Activated CD4-positive, alpha-beta T cell treated with anti-CD3 and anti-CD28 coated beads, Interleukin-2, amount 50 U/mL, for 16 hours (primary cell): ENCODE measurements around the gene LINS1.
A peak's percentile ranks its signal among the peaks of the same experiment; 100 is the strongest.
"Not testable (repeated sequence)": the region's sequence is repeated elsewhere in the genome, so short reads cannot be mapped to it uniquely, and the experiment has no call there.

Source experiments
- DNase-seq: peaks from one replicate; pipeline ENCODE4 v3.0.0-alpha.2; 2020

Gene LINS1

GRCh38 chr15:100598655-100599054, 3.3 kb downstream of the LINS1 start:
- DNase-seq = no peak

- no peak for DNase-seq
Measured at GRCh38 chr15:100597862-100598261, 4.1 kb downstream of the LINS1 start.

- DNase-seq = peak; percentile 97
Measured at GRCh38 chr15:100596792-100597191, 5.2 kb downstream of the LINS1 start.

GRCh38 chr15:100595964-100596363, 6.0 kb downstream of the LINS1 start:
- DNase-seq = no peak

DNA sequence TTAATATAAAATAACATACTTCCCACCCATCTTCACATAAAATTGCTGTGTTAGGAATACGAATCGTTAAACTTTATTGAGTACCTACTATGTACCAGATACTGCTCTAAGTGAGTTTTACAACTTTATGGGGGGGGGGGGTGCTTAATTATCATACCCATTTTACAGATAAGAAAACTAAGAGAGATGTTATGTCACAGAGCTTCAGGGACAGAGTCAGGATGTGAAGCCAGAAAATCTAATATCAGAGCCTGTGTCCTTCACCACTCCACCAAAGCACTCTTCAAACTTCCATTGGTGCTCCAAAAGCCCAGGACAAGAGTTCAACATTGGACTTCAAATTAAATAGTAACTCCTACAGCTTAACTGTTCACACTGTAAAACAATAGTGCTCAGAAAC, 8.6 kb downstream of the LINS1 start:
- no peak for DNase-seq

- no peak for DNase-seq
Measured at GRCh38 chr15:100592898-100593297, 9.1 kb downstream of the LINS1 start.

DNA sequence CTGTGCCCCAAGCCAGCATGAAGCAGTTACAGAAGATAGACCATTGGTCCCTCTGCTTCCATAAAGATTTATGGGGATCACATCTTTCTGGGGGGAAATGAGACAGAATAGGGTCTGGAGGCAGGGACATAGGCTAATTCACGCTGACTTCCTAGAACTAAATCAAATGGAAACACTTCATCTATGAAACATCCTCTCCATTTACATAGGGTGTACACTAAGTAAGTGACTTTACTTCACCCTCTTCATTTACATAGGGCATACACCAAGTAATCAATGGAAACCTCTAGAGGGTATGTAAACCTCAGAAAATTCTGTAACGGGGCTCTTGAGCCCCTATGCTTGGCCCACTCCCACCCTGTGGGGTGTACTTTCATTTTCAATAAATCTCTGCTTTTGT, 10.1 kb downstream of the LINS1 start:
- no peak for DNase-seq

DNA sequence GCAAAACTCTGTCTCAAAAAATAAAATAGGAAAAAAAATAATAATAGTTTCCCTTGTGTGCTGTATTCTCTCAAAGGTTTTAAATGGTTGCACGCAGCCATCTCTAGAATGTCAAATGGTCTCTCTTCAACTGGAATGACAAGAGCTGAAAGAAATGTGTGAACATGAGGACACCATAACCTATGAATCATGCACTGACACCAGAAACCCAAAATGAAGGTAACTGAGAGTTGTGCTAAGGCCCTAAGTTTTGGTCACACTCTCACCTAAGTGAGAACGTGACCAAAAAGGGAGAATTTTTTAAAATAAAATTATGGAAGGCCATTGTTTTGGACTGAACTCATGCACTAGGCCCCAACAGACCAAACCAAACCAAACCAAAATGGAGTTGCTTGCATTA, 10.8 kb downstream of the LINS1 start:
- not testable (repeated sequence) for DNase-seq

DNA sequence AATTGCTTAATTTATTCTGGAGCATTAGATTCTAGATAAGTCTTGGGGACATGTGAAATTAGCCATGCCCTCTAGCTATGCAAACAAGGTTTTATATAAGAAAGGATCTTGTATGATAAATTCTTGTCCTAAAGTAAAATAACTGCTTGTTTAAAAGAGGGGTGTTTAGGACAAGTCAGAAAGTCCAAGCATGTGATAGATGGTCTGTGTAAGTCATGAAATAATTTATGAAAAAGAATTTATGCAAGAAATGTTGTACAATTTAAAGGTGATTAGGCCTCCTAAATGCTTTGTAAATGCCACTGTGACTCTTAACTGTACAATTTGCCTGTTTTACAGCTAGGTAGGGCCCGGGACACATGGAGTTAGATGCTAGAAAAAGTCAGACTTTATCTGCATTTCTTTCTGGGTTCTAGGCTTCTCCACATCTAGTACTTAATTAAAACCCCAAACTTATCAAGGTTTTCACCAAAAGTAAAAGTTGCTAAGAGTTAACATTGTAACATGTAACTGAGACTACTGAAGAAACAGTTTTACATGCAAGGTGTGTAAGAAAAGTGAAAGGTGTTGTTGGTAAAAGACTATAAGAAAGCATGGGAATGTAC, 13.2 kb downstream of the LINS1 start:
- no peak for DNase-seq

DNA sequence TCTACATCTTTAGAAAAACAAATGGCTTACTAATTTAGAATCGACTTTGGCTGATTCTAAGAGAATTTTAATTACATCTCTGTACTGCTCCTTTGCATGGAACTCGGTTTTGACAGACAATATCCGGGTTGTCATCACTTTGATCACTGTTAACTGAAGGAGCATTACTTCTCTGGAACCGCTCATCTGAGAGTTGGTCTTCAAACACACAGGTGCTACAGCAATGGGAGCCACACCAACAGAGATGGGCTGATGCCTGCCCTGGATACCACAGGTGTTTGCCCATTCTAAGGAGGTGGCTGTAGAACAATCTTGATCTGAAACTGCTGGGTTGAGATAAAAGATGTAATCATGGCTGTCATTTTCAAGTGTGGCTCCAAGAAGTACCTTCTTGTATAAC, 21.6 kb downstream of the LINS1 start:
- DNase-seq = no peak

- DNase-seq = no peak
Measured at GRCh38 chr15:100573526-100573925, 28.5 kb downstream of the LINS1 start.

GRCh38 chr15:100572362-100572983, 29.5 kb downstream of the LINS1 start:
- no peak for DNase-seq

- no peak for DNase-seq
Measured at GRCh38 chr15:100571592-100572167, 30.3 kb downstream of the LINS1 start.

GRCh38 chr15:100570735-100571313, 31.2 kb downstream of the LINS1 start:
- DNase-seq = no peak

- no peak for DNase-seq
Measured at GRCh38 chr15:100570275-100570674, 31.7 kb downstream of the LINS1 start.

GRCh38 chr15:100569391-100569790, 32.6 kb downstream of the LINS1 start:
- no peak for DNase-seq

DNA sequence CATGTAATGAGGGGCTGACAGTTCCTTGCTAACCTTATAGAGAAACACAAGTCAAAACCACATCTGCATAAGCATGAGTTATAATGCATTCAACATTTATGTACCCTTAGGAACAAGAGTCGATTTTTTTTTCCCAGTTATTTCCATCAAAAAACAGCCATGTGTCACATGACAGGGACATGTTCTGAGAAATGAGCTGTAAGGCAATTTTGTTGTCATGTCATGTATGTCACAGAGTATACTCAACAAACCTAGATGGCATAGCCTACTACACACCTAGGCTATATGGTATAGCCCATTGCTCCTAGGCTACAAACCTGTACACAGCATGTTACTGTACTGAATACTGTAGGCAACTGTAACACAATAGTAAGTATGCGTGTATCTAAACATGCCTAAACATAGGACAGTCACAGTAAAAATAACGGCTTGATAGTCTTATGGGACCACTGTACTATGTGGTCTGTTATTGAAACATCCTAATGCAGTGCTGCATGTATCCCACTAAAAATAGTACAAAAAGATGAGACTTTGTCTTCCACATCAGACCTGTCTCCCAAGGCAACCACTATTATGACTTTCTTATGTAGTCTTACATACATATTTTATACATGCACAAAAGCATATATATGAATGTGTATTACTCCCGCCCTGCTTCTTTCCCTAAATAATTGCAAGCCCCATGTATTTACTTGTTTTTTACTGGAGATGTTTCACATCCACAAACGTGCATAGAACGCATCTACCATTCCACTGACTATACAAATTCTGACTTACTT, 34.9 kb downstream of the LINS1 start:
- DNase-seq = no peak

GRCh38 chr15:100565591-100565990, 36.4 kb downstream of the LINS1 start:
- no peak for DNase-seq

GRCh38 chr15:100560323-100560722, 41.7 kb downstream of the LINS1 start:
- DNase-seq = no peak

- no peak for DNase-seq
Measured at GRCh38 chr15:100559330-100559729, 42.7 kb downstream of the LINS1 start.

DNA sequence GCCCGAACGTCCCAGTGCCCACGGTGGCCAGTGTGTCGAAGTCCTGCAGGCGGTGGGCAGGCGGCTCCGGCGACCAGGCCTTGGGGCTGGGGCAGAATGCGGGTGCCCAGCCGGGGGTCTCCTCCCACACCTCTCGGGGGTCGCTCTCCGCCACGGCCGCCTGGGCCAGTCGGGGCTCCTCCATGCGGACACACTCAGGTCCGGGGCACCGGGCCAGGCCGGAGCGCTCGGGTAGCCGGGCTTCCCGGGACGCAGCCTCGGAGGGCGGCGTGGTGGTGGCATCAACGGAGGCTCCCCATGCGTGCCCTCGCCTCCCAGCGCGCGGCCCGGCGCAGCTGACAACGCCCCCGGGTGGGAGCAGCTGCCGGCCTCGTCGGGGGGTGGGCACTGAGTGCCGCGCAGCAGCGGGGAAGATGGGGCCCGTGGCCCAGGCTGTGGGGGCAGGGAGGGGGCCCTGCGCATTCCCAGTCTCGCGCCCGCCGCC, 43.2 kb downstream of the LINS1 start:
- no peak for DNase-seq

- DNase-seq = no peak
Measured at GRCh38 chr15:100553468-100553867, 48.5 kb downstream of the LINS1 start.

DNA sequence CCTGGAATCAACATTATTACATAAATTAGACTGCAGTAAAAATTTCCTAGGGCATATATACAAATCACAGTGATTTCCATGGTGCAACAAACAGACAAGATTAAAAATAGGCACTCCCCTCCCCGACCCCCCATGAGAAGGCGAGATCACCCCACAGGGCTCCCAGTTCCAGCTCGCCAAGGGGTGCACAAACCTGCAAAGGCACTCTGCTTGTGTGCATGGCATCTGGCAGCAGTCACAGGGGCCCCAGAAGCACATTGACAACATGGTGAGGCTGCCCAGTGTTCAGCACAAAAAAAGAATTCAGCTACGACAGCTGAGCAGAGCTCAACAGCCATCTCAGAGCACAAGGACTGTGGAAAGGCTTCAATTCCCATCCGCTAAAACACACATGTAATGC, 54.0 kb downstream of the LINS1 start:
- DNase-seq = no peak
